Effector CD4-positive, alpha-beta T cell (primary cell): ENCODE results near the gene GALR2.

Experiments
- DNase-seq: peaks from one replicate; pipeline ENCODE4 v3.0.0-alpha.2; 2020

The GALR2 gene

GRCh38 chr17:76080768-76081287, 6.2 kb downstream of the GALR2 start:
- no peak for DNase-seq

DNA sequence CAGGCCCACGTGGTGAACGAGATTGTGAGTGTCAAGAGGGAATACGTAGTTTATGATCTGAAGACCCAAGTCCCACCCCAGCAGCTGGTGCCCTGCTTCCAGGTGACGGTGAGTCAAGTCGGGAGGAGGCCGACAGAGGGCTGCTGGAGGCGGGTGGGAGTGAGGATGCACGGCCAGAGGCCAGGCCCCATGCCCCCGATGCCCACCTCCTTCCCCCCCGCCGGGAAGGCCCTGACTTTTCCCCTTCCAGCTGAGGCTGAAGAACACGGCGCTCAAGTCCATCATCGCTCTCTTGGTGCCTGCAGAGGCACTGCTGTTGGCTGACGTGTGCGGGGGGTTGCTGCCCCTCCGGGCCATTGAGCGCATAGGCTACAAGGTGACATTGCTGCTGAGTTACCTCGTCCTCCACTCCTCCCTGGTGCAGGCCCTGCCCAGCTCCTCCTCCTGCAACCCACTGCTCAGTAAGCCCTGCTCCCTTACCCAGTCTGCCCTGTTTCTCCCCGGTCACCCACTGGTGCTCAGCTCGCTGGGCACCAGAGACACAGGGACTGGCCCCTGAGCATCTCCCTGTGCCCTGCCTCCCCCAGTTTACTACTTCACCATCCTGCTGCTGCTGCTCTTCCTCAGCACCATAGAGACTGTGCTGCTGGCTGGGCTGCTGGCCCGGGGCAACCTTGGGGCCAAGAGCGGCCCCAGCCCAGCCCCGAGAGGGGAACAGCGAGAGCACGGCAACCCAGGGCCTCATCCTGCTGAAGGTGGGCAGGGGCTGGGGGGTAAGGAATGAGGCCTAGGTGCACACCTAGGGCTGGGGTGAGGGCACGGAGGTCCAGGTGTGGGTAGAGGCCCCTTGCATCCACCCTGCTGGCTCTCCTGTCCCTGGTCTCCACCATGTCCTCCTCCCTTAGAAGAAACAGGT, 7.0 kb downstream of the GALR2 start:
- DNase-seq = no peak

DNA sequence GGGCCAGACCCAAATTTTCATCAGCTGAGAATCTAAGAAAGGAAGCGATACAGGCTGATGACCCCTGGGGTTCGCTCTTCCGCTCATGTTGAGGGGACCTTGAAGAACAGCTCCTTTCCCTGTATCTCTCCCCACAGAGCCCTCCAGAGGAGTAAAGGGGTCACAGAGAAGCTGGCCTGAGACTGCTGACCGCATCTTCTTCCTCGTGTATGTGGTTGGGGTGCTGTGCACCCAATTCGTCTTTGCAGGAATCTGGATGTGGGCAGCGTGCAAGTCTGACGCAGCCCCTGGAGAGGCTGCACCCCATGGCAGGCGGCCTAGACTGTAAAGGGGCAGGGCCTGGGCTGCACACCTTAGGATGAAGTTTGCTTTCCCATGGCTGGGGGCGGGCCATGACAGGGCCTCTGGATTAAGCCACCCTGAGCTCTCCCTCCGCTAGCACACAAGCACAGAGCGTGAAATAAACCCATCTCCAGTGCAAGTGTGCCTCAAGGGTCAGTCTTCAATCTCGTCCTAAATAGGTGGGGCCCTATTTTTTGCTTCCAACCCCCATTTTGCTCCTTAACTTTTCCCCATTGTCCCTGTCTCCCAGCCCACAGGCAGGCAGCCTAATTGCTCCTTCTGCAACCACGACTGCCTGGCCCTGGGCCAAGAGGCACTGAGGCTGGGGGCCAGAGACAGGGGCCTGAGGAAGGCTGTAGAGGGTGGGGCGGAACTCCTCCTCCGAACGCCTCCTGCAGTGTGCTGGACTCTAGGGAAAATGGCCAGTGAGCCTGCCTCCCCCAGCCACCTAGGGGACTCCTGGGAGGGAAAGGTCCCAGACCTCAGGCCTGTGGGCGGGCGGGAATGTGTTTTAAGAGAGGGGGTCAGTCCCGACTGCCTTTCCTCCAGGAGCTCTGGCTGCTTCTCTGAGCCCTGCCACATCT, 8.0 kb downstream of the GALR2 start:
- no peak for DNase-seq

DNA sequence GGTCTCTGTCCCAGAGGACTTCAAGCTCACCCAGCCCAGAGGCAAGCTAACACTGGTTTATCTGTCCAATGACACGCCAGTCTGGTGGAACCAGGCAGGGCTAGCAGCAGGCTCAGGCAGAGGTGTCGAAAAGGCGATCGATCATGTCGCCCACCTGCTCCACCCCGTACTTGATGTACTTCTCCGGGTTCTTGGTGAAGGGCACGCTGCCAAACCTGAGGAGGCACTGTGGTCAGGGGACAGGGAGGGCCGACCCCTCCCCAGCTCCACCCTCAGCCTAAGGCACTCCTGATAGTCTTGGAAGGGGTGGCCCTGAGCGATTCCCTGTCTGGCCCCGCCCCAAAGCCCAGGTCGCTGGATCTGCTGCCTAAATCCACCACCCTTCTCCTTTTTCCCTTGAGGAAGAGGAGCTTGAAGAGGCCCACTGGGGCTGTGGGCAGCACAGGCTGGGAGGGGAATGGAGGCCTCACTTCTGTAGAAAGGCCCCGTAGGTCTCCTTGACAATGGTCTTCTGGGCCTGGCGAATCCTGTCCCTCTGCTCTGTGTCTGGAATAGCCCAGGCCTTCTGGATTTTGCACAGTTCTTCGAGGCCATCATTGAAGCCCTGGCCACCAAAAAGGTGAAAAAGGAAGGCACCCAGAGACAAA, 9.1 kb downstream of the GALR2 start:
- no peak for DNase-seq

DNA sequence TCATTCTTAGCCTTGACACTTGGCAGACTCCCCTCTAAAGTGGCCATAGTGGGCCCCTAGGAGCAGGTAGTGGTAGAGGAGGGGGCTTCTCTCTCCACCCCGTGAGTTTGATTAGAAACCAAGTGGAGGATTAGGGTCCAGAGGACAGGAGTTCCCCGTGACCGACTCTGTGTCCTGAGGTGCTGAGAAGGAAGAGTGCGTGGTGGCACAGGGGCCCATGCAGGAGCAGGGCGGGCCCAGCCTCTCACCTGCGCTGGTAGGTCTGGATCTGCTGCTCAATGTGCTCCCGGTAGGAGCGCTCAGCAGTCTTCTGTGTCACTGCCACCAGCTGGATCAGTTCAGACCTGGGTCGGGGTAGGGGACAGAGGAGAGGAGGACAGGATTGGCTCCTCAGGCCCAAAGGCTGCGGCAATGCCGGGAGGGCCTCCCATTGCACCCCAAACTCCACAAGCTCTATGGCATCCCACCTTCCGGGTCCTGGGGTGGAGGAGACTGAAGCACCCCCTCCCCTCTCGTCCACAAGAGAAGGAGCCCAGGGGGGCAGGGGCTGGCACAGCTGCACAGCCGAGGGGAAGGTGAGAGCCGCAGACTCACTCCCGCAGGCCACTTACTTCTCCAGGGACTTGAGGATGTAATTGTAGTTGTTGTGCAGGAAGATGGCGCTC, 10.6 kb downstream of the GALR2 start:
- DNase-seq = no peak

DNA sequence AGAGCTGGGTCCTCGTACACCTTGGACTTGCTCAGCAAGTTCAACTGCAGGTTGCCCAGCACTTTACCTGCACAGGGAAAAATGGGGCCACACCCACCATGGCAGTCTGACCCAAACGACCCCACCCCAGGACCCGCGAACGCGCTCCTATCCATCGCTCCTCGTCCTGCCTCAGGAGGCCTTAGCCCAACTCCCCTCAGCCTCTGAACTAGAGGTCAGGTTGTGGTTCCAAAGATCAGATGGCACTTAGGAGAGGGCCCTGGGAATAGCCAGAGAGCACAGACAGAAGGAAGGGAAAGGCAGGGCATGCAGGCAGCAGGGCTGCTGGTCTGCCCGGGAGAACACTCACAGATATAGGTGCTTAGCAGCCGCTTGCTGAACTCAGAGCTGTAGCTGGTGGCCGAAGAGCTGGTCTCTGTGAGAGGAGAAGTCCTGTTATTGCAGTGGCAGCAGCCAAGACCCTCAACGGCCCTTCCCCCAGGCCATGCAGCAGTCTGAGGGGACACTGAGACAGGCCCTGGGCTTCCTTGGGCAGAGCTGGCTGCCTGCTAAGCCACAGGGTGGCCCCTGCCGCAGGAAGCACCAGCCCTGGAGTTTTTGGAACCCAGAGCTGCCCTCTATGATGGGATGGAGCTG, 11.3 kb downstream of the GALR2 start:
- DNase-seq = no peak

DNA sequence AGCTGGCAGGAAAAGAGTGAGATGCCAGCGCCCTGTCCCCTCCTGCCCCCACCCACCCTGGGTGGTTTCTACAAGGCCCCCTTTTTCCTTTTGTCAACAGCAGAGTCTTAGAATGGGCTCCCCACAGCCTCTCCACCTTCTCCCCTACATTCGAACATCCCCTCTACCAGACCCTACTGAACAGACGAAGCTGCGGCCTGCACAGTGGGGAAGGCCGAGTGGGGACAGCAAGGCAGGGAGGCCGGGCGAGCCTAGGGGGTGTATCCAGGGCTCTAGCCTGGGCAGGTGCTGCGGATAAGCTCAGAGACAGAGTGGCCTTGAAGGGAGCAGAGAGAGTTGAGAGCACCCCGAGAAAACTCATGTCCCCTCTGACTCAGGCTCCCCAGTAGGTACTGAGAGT, 11.8 kb downstream of the GALR2 start:
- DNase-seq = no peak

GRCh38 chr17:76087531-76087930, 12.9 kb downstream of the GALR2 start:
- DNase-seq = no peak

GRCh38 chr17:76088041-76088867, 13.7 kb downstream of the GALR2 start:
- DNase-seq = no peak

- no peak for DNase-seq
Observed at GRCh38 chr17:76088868-76089576, 14.4 kb downstream of the GALR2 start.

DNA sequence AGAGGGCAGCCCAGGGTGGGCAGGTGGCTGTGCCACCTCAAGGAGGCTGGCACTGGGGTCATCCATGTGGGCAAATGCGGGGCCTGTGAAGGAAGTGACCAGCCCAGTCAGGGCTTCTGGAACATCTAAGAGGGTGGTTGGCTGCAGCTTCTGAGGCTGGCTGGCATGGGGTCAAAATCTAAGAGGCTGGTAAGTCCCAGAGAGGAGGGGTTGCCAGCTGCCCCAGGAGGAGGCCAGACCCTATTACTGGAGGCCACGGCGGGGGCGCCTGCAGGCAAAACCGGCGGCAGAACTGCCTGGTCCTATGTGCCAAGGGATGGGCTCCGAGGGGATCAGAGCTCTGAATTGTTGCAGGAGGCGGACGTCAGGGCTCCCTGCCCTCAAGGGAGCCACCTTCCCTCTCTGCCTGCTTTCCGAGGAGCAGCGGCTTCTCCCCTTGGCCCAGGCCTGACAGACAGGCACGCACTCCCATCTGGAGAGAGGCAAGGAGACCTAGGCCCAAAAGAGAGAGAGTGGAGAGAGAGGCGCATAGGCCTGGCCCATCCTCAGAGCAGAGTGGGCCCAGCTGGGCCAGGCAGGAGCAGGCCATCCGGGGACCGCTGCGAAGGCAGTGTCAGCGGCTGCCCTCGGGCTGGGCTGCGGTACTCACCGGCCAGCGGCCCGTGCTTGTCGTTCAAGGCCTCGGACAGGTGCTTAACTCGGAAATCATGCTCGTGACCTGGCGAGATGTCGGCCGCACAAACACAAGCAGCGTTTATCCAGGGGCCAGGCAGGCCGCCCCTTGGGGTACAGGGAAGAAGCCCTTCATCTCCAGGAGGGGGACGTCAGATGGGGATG, 15.3 kb downstream of the GALR2 start:
- DNase-seq = no peak

- no peak for DNase-seq
Observed at GRCh38 chr17:76090517-76091129, 16.0 kb downstream of the GALR2 start.

- no peak for DNase-seq
Observed at GRCh38 chr17:76091526-76092286, 17.1 kb downstream of the GALR2 start.

DNA sequence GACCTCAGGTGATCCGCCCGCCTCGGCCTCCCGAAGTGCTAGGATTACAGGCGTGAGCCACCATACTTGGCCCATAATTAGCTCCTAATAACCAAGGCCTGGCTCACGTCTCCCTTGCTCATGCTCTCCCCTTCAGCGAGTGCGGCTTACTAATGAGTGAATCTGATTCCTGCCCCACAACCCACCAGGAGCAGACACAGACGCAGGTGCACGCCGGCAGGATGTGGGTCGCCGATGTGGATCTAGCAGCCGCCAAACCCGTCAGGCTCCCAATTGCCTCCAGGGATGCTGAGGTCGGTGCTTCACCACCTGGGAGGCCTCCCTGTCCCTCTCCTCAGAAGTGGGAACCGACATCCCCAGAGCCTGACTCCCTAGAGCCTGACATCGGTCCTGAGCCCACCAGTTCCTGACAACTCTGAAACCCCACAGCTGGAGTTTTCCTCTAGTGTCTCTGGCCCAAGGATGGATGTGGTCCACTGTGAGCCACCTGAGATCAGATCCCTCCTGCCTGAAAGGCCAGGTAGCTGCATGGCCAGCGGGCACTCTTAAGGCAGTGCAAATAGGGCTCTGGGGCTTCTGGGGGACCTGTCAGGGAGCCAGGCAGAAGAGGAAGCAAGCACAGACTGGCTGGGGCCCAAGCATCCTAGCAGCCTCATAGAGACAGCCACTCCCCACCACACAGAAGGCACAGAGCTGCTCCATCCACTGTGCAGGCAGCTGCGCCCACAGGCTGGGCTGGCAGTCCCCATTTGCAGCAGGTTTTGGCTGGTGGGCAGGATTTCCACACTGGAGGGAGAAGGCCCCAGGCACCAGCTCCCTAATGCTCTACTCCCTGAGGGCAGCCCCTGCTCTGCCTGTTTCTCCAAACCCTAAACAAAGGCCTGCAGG, 18.2 kb downstream of the GALR2 start:
- no peak for DNase-seq

GRCh38 chr17:76094046-76094445, 19.5 kb downstream of the GALR2 start:
- no peak for DNase-seq

DNA sequence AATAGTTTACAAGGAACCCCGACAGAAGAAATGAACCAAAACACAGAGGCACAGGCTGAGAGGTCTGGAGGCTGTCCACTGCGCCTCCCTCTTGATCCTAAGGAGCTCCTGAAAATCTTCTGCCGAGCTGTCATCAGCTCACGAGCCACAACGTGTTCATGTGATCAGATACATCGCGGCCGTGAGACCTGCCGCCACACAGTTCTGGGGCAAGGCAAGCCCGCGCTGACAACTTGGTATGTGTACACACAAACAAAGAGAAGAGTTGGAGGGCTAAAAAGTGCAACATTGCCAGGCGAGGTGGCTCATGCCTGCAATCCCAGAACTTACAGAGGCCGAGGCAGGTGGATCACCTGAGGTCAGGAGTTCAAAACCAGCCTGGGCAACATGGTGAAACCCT, 21.4 kb downstream of the GALR2 start:
- no peak for DNase-seq

GRCh38 chr17:76097716-76098295, 23.2 kb downstream of the GALR2 start:
- no peak for DNase-seq
